Smooth muscle cell (in vitro differentiated cells): ENCODE data around the gene SLC9C1. TPM values are rescaled to one million over a fixed set of nuclear protein-coding genes. Genes with fewer than 3 reads are reported as not detected.

Experiments
- DNase-seq: peaks from one replicate; lab custom pipeline; 2025; ENCODE audit not compliant: unreplicated experiment; lab: John Stamatoyannopoulos, UW
- H2AFZ ChIP-seq: fragments of 200-600 bp; sonication (generic); 2 replicates; pipeline ENCODE4 v1.6.0; 2016; ENCODE audit warnings: antibody characterized with exemption, low read depth, mild to moderate bottlenecking
- H3F3A ChIP-seq: fragments of 200-600 bp; sonication (generic); 2 replicates; pipeline ENCODE4 v1.6.0; 2017; ENCODE audit warnings: antibody characterized with exemption, low read depth
- H3K27ac ChIP-seq: fragments of 200-600 bp; sonication (generic); 2 replicates; pipeline ENCODE4 v1.5.1; 2016; ENCODE audit warnings: low read depth, mild to moderate bottlenecking
- H3K27me3 ChIP-seq: fragments of 200-600 bp; sonication (generic); 2 replicates; pipeline ENCODE4 v1.6.1; 2016; ENCODE audit warnings: low read depth, mild to moderate bottlenecking
- H3K36me3 ChIP-seq: fragments of 200-600 bp; sonication (generic); 2 replicates; pipeline ENCODE4 v1.5.1; 2016; ENCODE audit warnings: low read depth
- H3K4me1 ChIP-seq: fragments of 200-600 bp; sonication (generic); 2 replicates; pipeline ENCODE4 v1.5.1; 2016; ENCODE audit warnings: low read depth
- H3K4me2 ChIP-seq: fragments of 200-600 bp; sonication (generic); 2 replicates; pipeline ENCODE4 v1.6.0; 2016; ENCODE audit warnings: mild to moderate bottlenecking
- H3K4me3 ChIP-seq: fragments of 200-600 bp; sonication (generic); 2 replicates; pipeline ENCODE4 v1.5.1; 2016; ENCODE audit warnings: mild to moderate bottlenecking
- H3K79me2 ChIP-seq: fragments of 200-600 bp; sonication (generic); 2 replicates; pipeline ENCODE4 v1.6.0; 2016; ENCODE audit warnings: low read depth, mild to moderate bottlenecking
- H3K9ac ChIP-seq: fragments of 200-600 bp; sonication (generic); 2 replicates; pipeline ENCODE4 v1.6.0; 2016; ENCODE audit warnings: low read depth
- H3K9me3 ChIP-seq: fragments of 200-600 bp; sonication (generic); replicated peaks from 2 replicates; pipeline ENCODE4 v1.5.1; 2016; ENCODE audit warnings: low read depth
- H4K20me1 ChIP-seq: fragments of 200-600 bp; sonication (generic); 2 replicates; pipeline ENCODE4 v1.6.0; 2016; ENCODE audit warnings: low read depth
- WGBS: methylation state at CpG from one replicate; pipeline ENCODE4 v1.1.7; 2016; ENCODE audit warnings: low lambda C conversion rate; 5-methylcytosine and 5-hydroxymethylcytosine counted together
- polyA plus RNA-seq: library from polyadenylated mRNA; unstranded; fragments of >200 nt; fragmentation: Nextera tagmentation; extraction: Ambion mirVana; gene quantifications from 2 replicates; pipeline ENCODE4 v1.2.1, GENCODE V29; 2016
- total RNA-seq: library from RNA; depleted of rRNA; stranded (reverse); fragments of >200 nt; gene quantifications from 2 replicates; pipeline ENCODE4 v1.2.3, GENCODE V29; 2014
- TF ChIP-seq, protein P1 (sequence below): fragments of 200-600 bp; sonication (generic); IDR thresholded peaks from 2 replicates; pipeline ENCODE4 v1.5.1; 2017; ENCODE audit warnings: borderline replicate concordance, mild to moderate bottlenecking, antibody characterized with exemption; ENCODE audit not compliant: insufficient read depth, poor library complexity, severe bottlenecking

The SLC9C1 gene
- total and polyA plus RNA-seq, 2 experiments from 2014 or later, result not detected

DNA sequence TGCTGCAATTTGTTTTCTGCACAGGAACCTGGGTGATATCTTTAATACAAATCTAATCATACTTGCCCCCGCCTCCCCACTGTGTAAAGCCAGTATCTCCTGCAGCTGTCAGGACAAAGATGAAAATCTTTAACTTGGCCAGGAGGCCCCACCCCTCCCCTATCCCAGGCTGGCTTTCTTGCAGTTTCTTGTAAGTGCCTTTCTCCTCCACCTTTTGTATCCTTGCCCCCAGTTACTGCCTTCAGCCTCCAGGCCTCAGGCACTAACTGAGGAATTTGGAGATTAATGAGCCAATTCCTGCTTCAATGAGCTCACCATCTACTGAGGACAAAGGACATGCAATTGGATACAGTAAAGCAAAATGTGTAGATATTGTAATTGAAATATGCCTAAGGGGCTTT lies 167.5 kb downstream of the SLC9C1 start:
- Histone ChIP-seq H3K36me3 (no peaks in the 10 kb centered on the region), H3F3A (no peaks in the 10 kb centered on the region), H3K79me2 (no peaks in the 10 kb centered on the region), H3K27ac (no peak overlapping the region), H3K9me3 (no peaks in the 10 kb centered on the region), H3K9ac (no peak overlapping the region), H3K4me3 (no peak overlapping the region), H2AFZ (no peak overlapping the region), H3K4me1 (peaks cover 29% of the 10 kb centered on the region), H4K20me1 (no peaks in the 10 kb centered on the region), H3K4me2 (no peak overlapping the region), H3K27me3 (no peaks in the 10 kb centered on the region)
- WGBS, result 42% methylated on average over 1 of the region's 1 CpG
- DNase-seq, result no peak
- TF ChIP-seq, protein P1, sequence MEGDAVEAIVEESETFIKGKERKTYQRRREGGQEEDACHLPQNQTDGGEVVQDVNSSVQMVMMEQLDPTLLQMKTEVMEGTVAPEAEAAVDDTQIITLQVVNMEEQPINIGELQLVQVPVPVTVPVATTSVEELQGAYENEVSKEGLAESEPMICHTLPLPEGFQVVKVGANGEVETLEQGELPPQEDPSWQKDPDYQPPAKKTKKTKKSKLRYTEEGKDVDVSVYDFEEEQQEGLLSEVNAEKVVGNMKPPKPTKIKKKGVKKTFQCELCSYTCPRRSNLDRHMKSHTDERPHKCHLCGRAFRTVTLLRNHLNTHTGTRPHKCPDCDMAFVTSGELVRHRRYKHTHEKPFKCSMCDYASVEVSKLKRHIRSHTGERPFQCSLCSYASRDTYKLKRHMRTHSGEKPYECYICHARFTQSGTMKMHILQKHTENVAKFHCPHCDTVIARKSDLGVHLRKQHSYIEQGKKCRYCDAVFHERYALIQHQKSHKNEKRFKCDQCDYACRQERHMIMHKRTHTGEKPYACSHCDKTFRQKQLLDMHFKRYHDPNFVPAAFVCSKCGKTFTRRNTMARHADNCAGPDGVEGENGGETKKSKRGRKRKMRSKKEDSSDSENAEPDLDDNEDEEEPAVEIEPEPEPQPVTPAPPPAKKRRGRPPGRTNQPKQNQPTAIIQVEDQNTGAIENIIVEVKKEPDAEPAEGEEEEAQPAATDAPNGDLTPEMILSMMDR, result no peak

DNA sequence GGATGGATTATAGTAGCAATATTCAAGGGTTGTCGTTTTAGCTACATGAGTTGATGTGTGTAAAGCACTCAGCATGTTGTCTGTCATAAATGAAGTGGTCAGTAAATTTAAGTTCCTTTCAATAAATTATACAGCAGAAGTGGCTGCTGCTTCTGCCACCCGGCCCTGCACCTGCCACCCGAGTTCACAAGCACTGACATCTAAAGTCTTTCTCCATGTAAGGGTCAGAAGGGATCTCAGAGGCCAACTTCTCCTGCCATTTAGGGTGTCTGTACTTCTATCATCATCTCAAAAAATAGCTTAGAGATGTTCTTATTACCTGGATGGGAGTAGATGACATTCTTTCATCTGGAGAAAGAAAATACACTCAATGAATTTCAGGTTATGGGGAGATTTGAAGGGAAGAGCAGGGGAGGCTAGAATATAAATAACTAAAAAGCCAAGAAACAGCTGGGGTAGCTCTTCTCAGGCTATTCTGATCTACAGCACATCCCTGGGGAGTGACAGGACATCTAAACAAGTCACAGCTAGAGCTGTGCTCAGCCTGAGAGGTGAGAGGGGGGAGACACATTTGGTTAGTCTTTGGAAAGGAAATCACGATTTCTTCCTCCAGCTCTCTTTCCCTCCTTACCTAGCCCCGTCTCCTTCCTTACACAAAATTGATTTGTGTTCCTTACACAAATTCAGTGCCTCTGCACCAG lies 169.0 kb downstream of the SLC9C1 start:
- 89% methylated on average over 5 of the region's 5 CpGs for WGBS
- no peaks in the 10 kb centered on the region for H3K36me3 ChIP-seq
- TF ChIP-seq, protein P1, result no peak

DNA sequence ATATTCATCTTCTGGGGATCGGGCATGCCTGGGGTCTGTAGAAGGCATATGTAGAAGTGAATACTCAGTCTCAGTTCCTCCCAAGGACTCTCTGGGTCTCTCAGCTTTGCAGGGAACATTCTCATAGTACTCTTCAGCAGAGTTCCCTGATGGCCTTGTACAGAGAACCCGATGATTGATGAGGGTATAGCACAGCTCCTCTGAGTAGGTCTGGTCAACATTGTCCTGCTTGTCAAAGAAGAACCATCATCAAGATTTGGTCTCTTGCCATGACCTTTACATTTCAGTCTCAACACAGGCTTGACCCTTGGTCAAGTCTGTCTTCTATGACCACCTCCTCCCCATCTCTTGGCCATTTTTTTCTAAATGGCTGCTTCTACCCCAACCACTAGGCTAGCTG lies 170.5 kb downstream of the SLC9C1 start:
- Histone ChIP-seq H3K9ac (no peak overlapping the region), H3F3A (no peaks in the 10 kb centered on the region), H3K4me3 (no peak overlapping the region), H3K79me2 (no peaks in the 10 kb centered on the region), H4K20me1 (no peaks in the 10 kb centered on the region), H3K36me3 (no peaks in the 10 kb centered on the region), H2AFZ (no peak overlapping the region), H3K4me2 (no peak overlapping the region), H3K27ac (no peak overlapping the region), H3K27me3 (no peaks in the 10 kb centered on the region), H3K4me1 (peaks cover 29% of the 10 kb centered on the region), H3K9me3 (no peaks in the 10 kb centered on the region)
- DNase-seq, result no peak
- TF ChIP-seq, protein P1, result no peak
- 98% methylated on average over 2 of the region's 2 CpGs for WGBS

More for the DNA sequence above, 169.0 kb downstream of the SLC9C1 start:
- no peak overlapping the region for H3K4me2 ChIP-seq
- no peak overlapping the region for H3K4me3 ChIP-seq
- peaks cover 30% of the 10 kb centered on the region for H3K4me1 ChIP-seq
- H3F3A ChIP-seq, result no peaks in the 10 kb centered on the region
- no peaks in the 10 kb centered on the region for H3K9me3 ChIP-seq
- no peaks in the 10 kb centered on the region for H3K27me3 ChIP-seq
- DNase-seq, result no peak
- no peak overlapping the region for H3K27ac ChIP-seq
- no peak overlapping the region for H2AFZ ChIP-seq
- H3K9ac ChIP-seq, result no peak overlapping the region
- no peaks in the 10 kb centered on the region for H4K20me1 ChIP-seq
- no peaks in the 10 kb centered on the region for H3K79me2 ChIP-seq

DNA sequence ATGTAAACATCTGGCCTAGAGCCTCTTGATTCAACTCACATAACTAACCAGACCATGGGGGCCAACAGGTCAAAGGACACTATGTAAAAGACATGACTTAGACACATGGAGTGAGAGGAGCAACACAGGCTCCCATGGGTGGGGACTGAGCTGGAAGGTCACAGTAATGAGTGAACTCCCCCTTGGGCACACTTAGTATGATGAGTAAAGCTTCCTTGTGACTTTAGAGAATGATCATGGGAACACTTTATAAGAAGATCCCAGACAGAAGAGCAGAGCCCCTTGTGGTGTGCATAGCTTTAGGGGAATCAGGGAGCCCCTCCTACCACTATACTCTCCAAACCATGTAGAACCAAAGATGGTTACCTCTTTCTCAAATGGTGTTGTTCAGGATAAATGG lies 171.1 kb downstream of the SLC9C1 start:
- Histone ChIP-seq H3F3A (no peaks in the 10 kb centered on the region), H3K4me1 (peaks cover 29% of the 10 kb centered on the region), H3K9me3 (no peaks in the 10 kb centered on the region), H3K27me3 (no peaks in the 10 kb centered on the region), H3K27ac (no peak overlapping the region), H3K4me3 (no peak overlapping the region), H4K20me1 (no peaks in the 10 kb centered on the region), H3K4me2 (no peak overlapping the region), H2AFZ (no peak overlapping the region), H3K9ac (no peak overlapping the region), H3K79me2 (no peaks in the 10 kb centered on the region), H3K36me3 (no peaks in the 10 kb centered on the region)
- TF ChIP-seq, protein P1, result no peak
- DNase-seq, result no peak
